Effector CD4-positive, alpha-beta T cell (primary cell): ENCODE data around the gene MLST8.

Experiments used
- DNase-seq: peaks from one replicate; pipeline ENCODE4 v3.0.0-alpha.2; 2020

The MLST8 gene

GRCh38 chr16:2210386-2211365 is 5.4 kb downstream of the MLST8 start, which contains the start of gene BRICD5:
BRICD5 (minus strand) TSS chr16:2210863; CDS start chr16:2210833, 30 bp downstream.
- DNase-seq: no peak

GRCh38 chr16:2211923-2212347 is 6.7 kb downstream of the MLST8 start:
- DNase-seq: no peak

- DNase-seq: no peak
Measured at GRCh38 chr16:2212362-2213324, 7.4 kb downstream of the MLST8 start.

- DNase-seq: no peak
Measured at GRCh38 chr16:2213817-2214718, 8.8 kb downstream of the MLST8 start.

GRCh38 chr16:2214719-2214968 is 9.4 kb downstream of the MLST8 start, which contains the start of gene PGP:
PGP (minus strand) TSS chr16:2214840; CDS start chr16:2214777, 63 bp downstream.
- no peak for DNase-seq

GRCh38 chr16:2216330-2216729 is 11.1 kb downstream of the MLST8 start:
- DNase-seq: no peak

GRCh38 chr16:2223221-2223941 is 18.1 kb downstream of the MLST8 start, which contains the start of gene E4F1:
E4F1 (plus strand) TSS chr16:2223591; CDS start chr16:2223614, 23 bp downstream.
- peak; percentile 97 for DNase-seq

- no peak for DNase-seq
Measured at GRCh38 chr16:2223942-2224486, 18.8 kb downstream of the MLST8 start.

GRCh38 chr16:2226245-2226793 is 21.1 kb downstream of the MLST8 start:
- DNase-seq: no peak

GRCh38 chr16:2226918-2227317 is 21.7 kb downstream of the MLST8 start:
- no peak for DNase-seq

GRCh38 chr16:2228161-2228824 is 23.0 kb downstream of the MLST8 start:
- no peak for DNase-seq

- no peak for DNase-seq
Measured at GRCh38 chr16:2229091-2229490, 23.8 kb downstream of the MLST8 start.

- DNase-seq: no peak
Measured at GRCh38 chr16:2229632-2230250, 24.5 kb downstream of the MLST8 start.

GRCh38 chr16:2230376-2230775 is 25.1 kb downstream of the MLST8 start:
- no peak for DNase-seq

GRCh38 chr16:2231016-2231931 is 26.0 kb downstream of the MLST8 start:
- DNase-seq: no peak

GRCh38 chr16:2232094-2232990 is 27.1 kb downstream of the MLST8 start:
- DNase-seq: no peak

GRCh38 chr16:2233046-2233775 is 28.0 kb downstream of the MLST8 start:
- no peak for DNase-seq
